Activated gamma-delta T cell treated with Interleukin-2 at 50 U/mL for 16 hours (primary cell): ENCODE measurements around the gene CUEDC1.

Experiments used
- DNase-seq: peaks from one replicate; pipeline ENCODE4 v3.0.0-alpha.2; 2020

CUEDC1 gene

GRCh38 chr17:57914273-57915142, 40.7 kb downstream of the CUEDC1 start:
- no peak for DNase-seq

GRCh38 chr17:57913575-57914272, 41.5 kb downstream of the CUEDC1 start:
- DNase-seq, result no peak

- DNase-seq, result no peak
Measured at GRCh38 chr17:57911834-57912673, 43.2 kb downstream of the CUEDC1 start.

GRCh38 chr17:57910462-57911420, 44.5 kb downstream of the CUEDC1 start:
- DNase-seq, result no peak

GRCh38 chr17:57909551-57909950, 45.7 kb downstream of the CUEDC1 start:
- no peak for DNase-seq

- no peak for DNase-seq
Measured at GRCh38 chr17:57908278-57908677, 46.9 kb downstream of the CUEDC1 start.

- no peak for DNase-seq
Measured at GRCh38 chr17:57906910-57907309, 48.3 kb downstream of the CUEDC1 start.

GRCh38 chr17:57905875-57906455, 49.2 kb downstream of the CUEDC1 start:
- no peak for DNase-seq

GRCh38 chr17:57903961-57904360, 51.3 kb downstream of the CUEDC1 start:
- no peak for DNase-seq

GRCh38 chr17:57902800-57903759, 52.1 kb downstream of the CUEDC1 start:
- no peak for DNase-seq

GRCh38 chr17:57902117-57902799, 53.0 kb downstream of the CUEDC1 start:
- no peak for DNase-seq

- no peak for DNase-seq
Measured at GRCh38 chr17:57900991-57901743, 54.0 kb downstream of the CUEDC1 start.

- DNase-seq, result no peak
Measured at GRCh38 chr17:57899822-57900221, 55.4 kb downstream of the CUEDC1 start.

GRCh38 chr17:57899391-57899790, 55.8 kb downstream of the CUEDC1 start:
- no peak for DNase-seq

- DNase-seq, result no peak
Measured at GRCh38 chr17:57898487-57899311, 56.5 kb downstream of the CUEDC1 start.

- no peak for DNase-seq
Measured at GRCh38 chr17:57895382-57896060, 59.7 kb downstream of the CUEDC1 start.

- DNase-seq, result no peak
Measured at GRCh38 chr17:57894848-57895247, 60.4 kb downstream of the CUEDC1 start.
